Renal pelvis (tissue), 4 donors: Measurements from ENCODE around the gene CADM2. TPM values are rescaled to one million over a fixed set of nuclear protein-coding genes. Genes with fewer than 3 reads are reported as not detected.

ENCODE experiments used
- DNase-seq: peaks from one replicate; pipeline ENCODE4 v3.0.0-alpha.2; 2013
- polyA plus RNA-seq, 3 donors: library from polyadenylated mRNA; unstranded; fragments of 120-200 nt; gene quantifications; one replicate each; pipeline ENCODE4 v1.2.1, GENCODE V29; 2013; ENCODE audit not compliant: insufficient read length in 3 of 3

Gene CADM2
- polyA plus RNA-seq, 3 donors, result 0.38 to 0.57 (median 0.44) TPM

DNA sequence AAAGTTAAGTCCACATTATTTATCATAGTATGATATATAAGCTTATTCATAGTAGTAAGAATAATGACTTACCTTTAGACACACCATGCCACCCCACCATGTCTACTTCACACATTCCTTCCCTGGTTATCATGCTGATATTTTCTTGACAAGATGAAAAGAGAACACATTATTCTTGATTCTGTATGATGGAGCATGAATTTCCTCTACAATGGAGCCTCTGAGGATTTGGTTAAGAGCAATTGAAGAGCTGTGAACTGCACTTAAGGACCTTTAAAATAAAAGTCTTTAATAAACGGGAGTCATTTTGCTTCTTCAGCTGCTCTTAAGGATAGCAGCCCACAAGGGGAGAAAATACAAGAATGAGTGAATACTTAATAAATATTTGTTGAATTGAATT is 226.7 kb downstream of the CADM2 start:
- no peak for DNase-seq

DNA sequence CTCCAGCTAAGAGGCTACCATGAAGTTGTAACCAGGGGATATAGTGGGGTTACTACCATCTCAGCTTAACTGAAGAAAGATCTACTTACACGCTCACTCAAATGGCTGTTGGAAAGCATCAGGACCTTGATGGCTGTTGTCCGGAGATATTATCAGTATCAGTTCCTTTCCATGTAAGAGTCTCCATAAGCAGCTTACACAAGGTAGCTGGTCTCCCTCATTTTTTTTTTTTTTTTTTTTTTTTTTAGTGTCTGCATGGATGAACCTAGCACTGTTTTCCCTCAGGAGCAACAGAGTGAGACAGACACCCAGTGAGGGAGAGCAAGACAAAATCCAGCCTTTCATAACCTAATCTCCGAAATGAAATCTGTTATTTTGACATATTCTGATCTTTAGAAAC is 230.9 kb downstream of the CADM2 start:
- no peak for DNase-seq

DNA sequence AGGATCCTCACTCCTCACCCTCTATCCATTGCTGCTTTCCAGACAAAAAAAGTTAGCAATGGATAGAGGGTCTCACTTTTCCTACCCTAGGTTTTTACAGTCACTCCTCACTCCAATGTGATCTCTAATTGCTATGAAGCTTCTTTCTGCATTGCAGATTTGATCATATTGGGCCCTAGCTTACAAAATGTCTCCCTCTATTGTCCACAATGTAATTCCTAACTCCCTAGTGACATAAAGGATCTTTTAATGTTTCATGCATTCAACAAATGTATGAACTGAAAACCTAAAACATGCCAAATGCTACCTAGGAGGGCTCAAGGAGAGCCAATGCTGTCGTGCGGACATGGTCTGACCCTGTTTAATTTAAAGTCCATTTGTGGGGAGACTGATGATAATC is 234.8 kb downstream of the CADM2 start:
- DNase-seq, result no peak

DNA sequence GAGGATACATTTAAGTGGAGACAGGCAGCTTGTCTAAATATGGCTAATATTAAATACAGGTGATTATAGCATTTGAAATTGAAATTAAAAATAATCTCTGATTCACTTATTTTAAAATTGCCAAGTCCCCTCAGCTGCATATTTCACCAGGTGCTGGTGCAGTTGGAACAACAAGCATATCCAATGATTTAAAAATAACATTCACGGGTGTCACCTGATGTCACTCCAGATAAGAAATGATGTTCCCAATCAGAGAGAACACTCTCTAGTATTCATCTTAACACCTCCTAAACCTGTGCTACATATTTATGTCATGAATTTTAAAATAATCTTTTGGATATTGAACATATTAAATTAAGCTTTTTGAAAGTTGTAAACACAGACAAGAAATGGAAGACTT is 249.9 kb downstream of the CADM2 start:
- DNase-seq, result no peak

DNA sequence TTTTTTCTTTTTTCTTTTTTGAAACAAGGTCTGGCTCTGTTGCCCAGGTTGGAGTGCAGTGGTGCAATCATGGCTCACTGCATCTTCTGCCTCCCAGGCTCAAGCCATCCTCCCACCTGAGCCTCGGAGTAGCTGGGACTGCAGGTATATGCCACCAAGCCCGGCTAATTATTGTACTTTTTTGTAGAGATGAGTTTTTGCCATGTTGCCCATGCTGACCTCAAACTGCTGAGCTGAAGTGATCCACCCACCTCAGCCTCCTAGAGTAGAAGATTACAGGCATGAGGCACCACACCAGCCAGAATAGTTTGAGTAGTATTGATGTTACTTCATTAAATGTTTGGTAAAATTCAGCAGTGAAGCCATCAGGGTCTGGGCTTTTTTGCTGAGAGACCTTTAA is 251.8 kb downstream of the CADM2 start:
- no peak for DNase-seq

DNA sequence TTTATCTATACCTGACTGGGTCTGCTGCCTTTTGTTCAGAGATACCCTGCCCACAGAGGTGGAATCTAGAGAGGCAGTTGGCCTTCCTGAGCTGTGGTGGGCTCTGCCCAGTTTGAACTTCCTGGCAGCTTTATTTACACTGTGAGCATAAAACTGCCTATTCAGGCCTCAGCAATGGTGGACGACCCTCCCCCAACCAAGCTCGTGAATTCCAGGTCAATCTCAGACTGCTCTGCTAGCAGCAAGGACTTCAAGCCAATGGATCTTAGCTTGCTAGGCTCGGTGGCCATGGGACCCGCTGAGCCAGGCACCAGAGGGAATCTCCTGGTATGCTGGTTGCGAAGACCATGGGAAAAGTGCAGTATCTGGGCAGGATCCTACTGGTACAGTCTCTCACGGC is 270.2 kb downstream of the CADM2 start:
- DNase-seq, result no peak

DNA sequence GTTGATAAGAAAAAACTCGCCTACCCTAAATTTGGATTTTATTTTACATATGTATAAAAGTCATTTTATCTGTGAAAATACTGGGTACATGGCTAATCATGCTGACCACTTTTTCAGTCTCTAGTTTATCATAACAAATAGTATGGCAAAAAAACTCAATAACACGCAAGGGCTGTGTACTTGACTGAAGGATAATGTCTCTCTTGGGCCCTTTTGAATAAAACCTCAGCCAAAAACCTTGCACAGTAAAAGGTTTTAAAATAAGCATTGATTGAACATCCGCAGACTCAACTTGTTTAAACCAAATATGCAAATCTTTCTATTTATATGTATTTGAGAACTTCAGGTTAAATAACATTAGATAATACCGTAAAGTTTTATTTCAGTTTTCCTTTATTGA is 285.3 kb downstream of the CADM2 start:
- DNase-seq, result no peak

DNA sequence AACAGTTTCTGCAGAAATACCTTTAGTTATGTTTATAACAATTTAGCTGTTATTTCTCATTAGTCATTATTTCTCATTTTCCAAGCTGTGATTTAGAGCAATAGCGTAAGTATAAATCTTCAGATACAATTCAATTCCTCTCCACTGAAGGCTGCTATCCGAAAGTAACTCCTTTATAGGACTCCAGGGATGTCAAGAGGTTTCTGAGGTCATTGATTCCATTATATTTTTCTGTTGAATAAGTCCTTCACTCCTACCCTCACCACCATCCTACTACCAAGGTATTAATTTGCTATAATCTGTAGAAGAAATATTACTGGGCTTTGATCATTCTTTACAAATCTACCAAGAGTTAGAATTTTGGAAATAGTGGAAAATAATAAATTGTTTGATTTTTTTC is 285.7 kb downstream of the CADM2 start:
- DNase-seq, result no peak

DNA sequence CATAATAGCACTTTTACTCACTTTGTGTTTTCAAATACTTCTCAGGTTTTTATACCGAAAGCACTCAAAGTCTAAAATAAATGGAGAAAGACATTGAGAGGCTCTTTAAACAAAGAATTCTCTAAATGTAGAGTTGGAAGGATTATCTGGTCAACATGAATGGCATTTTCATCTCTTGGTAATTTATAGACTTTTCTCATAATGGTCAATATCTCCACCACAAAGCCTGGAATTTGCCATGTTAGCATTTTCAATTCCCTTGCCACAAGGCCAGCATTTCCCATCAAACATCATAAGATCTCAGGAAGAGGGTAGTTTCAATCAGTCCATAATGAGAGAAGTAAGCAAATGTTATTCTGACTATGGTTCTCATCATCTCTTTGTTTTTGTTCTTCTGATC is 293.0 kb downstream of the CADM2 start:
- DNase-seq, result no peak

DNA sequence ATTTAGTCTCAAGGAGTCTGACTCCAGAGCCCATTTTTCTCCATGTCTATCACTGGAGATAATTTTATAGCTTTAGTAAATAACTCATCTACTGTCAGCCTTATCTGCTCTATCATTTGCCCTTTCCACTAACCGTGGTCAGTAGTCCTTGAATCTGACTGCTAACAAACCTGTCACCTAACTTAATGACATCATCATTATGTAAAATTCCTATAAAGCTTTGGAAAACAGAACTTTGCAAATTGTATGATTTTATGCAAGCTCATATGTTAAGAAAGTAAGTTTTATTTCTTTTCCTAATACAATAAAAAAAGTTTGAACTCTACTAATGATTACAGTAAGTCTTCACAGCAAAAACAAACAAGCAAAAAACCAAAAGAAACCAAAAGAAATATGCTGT is 293.9 kb downstream of the CADM2 start:
- no peak for DNase-seq

DNA sequence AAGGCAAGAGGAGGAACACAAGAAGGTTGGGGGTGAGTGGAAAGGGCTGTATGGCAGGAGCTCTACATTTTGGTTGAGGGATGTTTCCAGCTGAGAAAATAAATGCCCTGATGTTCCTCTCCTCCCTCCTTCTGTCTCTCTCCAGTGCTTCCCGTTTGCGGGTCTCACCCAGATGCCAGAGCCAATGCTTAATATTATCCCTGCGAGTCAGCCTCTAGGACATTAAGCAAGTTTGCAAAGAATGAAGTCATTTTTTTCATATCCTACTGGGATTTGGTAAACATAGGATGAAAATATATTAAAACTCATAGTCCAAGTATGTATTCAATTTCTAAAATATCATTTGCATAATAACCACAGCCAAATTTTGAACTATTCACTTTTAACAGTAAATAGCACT is 295.9 kb downstream of the CADM2 start:
- no peak for DNase-seq

DNA sequence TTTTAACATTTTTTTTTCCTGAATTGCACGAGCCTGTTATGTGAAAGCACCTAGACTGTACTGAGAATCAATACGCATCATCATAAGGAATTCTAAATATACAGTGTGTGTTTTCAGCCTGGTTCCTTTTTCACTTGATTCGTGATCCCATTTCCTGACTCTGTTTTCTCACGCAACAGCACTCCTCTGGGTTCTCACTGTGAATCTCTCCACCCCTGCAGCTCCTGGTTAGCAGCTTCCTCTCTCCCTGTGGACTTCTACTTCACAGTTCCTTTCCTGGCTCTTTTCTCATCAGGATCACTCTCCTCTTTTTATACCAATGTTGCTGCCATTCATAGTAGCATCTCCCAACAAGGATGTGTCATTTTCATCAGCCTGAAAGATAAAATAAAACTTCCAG is 297.2 kb downstream of the CADM2 start:
- DNase-seq, result no peak

DNA sequence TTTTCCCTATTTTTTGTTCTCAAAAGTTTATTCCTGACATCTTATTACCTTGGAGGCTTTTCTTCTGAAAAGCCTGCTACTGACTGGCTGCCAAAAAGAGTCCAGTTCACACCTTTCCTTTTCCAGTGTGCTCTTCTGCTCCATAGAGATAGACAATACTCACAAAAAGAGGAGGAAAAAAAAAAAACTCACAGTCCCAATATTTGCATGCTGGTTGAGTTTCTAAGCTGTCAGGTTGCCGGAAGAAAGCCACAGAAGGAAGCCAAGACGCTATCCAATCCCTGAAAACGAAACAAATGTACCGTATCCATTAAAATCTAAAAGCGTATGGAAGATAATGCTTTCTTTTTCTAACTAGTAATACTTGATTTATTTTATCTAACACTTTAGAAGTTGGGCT is 299.5 kb downstream of the CADM2 start:
- DNase-seq, result no peak

DNA sequence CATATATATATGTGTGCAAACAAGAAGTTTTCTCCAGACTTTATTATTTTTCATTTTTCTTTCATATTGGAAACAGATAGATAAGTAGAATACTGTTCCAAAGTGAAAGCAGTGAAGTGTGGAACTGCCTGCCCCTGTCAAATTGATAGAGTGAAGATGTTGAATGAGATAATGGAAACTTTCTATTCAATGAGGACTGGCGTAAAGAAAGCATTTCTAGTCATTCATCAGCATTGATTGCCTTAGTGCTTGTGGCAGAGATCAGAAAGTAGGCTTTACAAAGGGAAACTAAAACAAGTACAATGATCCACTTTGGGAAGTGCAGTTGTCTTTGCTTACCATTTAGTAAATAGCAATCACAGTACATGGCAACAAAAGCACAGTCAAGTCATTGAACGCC is 300.0 kb downstream of the CADM2 start:
- DNase-seq, result no peak

DNA sequence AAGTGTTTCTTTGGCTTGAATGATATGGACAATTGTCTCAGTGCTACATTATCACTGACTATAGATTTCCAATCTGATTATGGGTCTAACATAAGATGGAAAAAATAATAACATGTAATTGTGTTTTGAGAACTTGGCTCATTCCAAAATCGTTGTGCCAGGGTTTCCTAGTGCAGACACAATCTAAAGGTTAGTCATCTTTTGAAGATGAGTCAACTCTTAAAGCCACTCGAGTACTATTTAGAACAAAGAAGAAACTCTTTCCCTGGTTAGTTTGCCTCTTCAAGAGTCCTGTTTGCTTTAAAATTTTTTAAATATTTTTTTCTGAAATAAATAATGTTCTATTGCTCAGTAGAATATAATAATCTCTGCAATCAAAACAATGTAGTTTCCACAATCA is 301.0 kb downstream of the CADM2 start:
- no peak for DNase-seq

DNA sequence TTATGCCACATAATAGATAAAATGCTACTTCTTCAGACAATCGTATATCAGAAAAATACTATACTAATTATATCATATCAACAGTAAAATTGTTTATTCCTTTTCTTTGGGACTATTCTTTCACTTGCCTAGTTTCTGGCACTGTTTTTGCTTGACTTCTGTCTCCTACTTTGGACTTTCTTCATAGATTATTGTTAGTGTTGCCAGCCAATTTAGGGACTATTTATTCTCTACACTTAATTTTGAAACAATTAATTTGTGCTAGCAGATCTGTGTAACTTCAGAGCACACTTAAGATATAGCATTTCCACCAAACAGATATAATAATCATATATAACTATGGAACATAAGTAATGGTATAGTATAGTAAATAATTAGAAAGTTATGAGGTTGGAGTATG is 305.6 kb downstream of the CADM2 start:
- DNase-seq, result no peak

DNA sequence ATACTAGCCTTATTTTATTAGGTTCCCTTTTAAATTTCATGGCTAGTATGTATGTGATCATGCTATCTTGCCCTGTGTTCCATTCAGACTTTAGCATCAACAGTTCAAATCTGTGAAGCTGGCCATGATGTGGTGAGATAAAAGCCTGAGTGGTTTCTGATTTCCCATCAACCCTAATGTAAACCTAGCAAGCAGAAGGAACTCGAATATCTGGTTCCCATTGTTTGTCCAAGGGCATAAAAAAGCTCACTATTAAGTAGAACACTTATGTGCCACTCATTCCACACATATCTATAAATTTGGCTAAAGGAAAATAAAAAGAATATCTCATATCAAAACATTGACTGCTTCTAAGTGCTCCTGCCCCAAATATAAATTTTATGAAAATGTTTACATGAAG is 311.7 kb downstream of the CADM2 start:
- DNase-seq, result no peak

DNA sequence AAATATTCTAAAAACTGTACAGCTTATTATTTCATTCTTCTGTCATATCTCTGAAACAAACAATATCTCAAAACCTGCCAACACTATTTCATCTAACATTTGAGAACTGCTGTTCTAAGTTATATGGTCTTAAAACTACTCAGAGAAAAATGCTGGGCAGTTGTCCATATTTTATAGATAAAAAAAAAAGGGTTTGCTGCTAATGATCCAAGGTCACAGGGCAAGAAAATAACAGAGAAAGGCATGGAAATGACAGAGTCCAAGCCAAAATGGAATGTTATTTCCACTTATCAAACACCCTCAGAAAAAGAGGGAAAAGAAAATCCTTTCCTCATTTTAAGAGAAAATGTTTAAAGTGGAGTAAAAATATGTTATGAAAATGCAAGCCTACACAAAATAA is 313.1 kb downstream of the CADM2 start:
- no peak for DNase-seq

DNA sequence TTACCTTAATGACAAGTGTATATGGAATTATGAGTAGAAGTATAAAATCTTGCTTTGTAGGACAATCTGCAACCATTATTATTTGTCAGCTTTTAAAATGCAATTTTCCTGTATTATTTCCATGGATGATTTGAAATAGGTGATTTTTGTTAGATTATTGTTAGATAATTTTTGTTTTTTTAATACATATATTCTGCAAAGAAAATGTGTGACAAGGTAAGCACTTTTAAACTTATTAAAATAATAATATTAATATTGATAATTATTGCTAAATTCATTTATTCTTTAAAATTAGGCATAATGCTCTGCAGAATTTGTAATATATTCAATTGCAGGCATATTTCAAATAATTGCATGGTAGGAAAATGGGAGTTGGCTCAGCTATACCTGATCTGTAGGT is 329.5 kb downstream of the CADM2 start:
- DNase-seq, result no peak

DNA sequence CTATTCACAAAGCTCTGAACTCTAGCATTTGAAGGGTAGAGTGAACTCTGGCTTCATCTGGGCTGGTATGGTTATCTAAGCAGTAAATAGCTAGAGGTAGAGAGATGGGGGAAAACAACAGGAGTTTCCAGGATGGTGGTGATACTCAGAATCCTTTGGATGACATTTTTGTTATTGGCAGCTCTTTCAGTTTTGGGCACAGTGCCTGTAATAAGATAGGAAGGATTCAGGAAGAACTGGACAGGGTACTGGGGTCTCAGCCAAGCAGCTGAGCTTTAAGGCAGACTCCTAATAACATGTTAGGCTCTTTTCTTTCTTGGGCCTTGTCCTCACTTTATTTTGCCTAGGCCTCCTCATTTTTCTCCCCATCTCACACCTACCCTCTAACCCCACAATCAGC is 338.5 kb downstream of the CADM2 start:
- DNase-seq, result no peak

DNA sequence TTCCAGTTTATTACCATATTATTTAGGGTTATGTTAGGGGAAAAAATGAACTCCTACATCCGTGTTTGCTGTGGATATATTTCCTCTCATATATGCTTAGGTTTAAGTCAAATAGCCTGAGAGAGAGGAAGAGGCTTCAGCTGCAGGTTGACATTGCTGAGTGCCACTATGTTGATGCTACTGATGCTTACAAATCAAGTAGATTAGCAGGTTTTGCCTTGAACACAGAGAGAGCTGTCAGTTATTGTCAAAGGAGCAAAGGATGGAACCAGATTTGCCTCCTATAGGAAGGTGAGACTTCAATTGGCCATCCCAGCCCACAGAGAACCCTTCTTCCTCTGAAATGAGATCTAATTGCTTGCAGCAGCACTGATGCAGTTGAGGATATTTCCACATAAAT is 339.2 kb downstream of the CADM2 start:
- DNase-seq, result no peak

DNA sequence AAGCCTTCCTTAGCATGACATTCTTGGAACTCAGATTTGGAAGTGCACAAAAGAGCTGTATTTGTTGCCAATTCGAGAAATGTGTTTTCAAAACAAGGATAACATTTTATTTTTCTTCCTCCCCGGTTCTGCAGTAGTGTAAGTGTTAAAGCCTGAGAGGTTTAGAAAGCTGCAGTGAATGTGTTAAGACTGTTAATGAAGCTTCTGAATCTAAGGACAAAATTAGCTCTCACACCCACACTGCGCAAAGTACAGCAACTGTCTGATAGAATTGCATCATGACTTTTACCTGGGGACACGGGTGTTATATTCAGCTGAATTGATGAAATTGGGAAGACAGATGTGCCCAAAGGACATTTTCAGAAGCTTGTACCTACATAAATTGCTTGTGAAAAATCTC is 344.4 kb downstream of the CADM2 start:
- DNase-seq, result no peak

DNA sequence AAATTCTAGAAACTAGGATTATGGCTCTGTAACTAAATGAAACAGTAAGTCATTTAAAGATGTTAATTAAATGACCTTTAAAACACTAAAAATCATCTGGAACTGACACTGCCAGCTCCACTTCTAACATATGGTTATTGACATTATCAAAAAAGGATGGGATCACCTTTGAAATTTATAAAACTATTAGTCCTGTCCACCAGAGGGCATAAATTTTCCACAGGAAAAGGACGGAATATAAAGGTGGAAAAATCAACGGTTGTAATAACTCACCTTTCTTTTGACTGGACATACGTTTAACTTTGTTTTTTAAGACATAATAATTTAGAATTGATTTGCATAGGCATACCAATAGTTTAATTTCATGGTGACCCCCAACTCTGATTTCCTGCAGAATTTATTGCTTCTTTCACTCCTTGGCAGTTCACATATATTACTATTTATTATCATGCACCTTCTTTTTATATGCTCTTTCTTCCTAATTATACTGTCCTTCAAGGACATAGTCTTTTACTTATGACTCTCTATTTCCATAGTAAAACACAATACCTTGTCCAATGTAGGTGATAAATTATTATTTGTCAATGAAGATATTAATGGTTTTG is 345.7 kb downstream of the CADM2 start:
- no peak for DNase-seq

DNA sequence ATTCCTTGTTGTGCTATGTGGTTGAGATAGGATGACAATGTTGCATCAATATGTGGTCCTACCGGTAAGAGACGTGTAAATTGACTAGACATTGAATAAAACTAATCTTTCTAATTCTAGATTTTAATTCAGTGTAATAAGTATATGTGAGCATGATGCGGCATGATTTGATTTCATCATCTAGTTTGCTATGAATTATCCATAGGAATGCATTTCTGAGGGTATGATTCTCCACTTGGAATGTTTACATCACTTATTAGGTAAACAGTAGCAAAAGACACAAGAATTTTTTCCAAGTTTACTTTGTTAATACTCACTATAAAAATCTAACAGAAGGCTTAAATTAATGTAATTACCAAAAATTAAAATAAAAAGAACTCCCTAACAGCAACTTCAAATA is 353.5 kb downstream of the CADM2 start:
- DNase-seq, result no peak

DNA sequence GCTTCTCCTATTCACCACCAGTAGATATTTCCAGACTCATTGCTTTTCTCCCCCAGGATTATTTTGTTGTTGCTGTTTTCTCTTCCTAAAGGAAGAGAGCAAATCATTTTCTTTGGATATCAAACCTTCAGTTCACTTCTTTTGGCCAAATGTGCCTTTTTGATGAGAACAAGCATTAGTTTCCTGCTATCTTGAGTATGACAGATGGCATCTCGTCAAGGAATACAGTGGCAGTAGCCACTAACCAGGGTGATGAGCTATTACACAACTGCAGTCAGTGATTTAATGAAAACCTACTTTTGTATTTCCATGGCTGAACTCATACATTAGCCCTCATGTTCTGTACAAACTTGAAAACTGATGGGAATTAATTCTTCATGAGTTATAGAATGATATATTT is 354.6 kb downstream of the CADM2 start:
- no peak for DNase-seq
